HepG2 (cell line): Measurements from ENCODE around the gene WDR59. TPM values are rescaled to one million over a fixed set of nuclear protein-coding genes. Genes with fewer than 3 reads are reported as not detected.

ENCODE experiments used
- AKNA ChIP-seq: sonication (generic); formaldehyde crosslinking; IDR thresholded peaks from 2 replicates; pipeline ENCODE4 v1.4.0; 2020; ENCODE audit warnings: missing genetic modification reagents, borderline replicate concordance
- ATF2 ChIP-seq: sonication (generic); formaldehyde crosslinking; IDR thresholded peaks from 2 replicates; pipeline ENCODE4 v1.4.0; 2020; ENCODE audit warnings: missing genetic modification reagents
- ETV6 ChIP-seq: sonication (generic); formaldehyde crosslinking; conservative IDR thresholded peaks from 2 replicates; pipeline ENCODE4 v1.4.0; 2020; ENCODE audit warnings: missing genetic modification reagents
- KDM5B ChIP-seq: sonication (generic); formaldehyde crosslinking; IDR thresholded peaks from 2 replicates; pipeline ENCODE4 v1.4.0; 2020; ENCODE audit warnings: missing genetic modification reagents, mild to moderate bottlenecking, borderline replicate concordance
- MTF2 ChIP-seq: sonication (generic); formaldehyde crosslinking; IDR thresholded peaks from 2 replicates; pipeline ENCODE4 v1.5.0; 2020; ENCODE audit warnings: missing genetic modification reagents, borderline replicate concordance
- NPAS2 ChIP-seq: sonication (generic); formaldehyde crosslinking; IDR thresholded peaks from 2 replicates; pipeline ENCODE4 v1.8.0; 2022; ENCODE audit warnings: mild to moderate bottlenecking, missing genetic modification reagents, borderline replicate concordance
- SP140L ChIP-seq: sonication (generic); formaldehyde crosslinking; IDR thresholded peaks from 2 replicates; pipeline ENCODE4 v1.4.0; 2020; ENCODE audit warnings: missing genetic modification reagents, borderline replicate concordance
- ZNF296 ChIP-seq: sonication (generic); formaldehyde crosslinking; conservative IDR thresholded peaks from 2 replicates; pipeline ENCODE4 v1.5.0; 2020; ENCODE audit warnings: mild to moderate bottlenecking, missing genetic modification reagents
- ZNF30 ChIP-seq: sonication (generic); formaldehyde crosslinking; IDR thresholded peaks from 2 replicates; pipeline ENCODE4 v1.5.0; 2020; ENCODE audit warnings: mild to moderate bottlenecking, missing genetic modification reagents
- polyA plus RNA-seq, 8 experiments: library from polyadenylated mRNA; depleted of rRNA in 3 of 8; stranded (reverse) in 7 of 8; unstranded in 1 of 8; fragments of >200 nt; fragmentation: Illumina TruSeq in 4 of 8; extraction: Trizol in 4 of 8; gene quantifications; 2 replicates each; pipeline versions ENCODE4 v1.2.1 to v1.2.3, GENCODE V29; 2011 to 2016; ENCODE audit warnings: low read depth in 4 of 8, missing spikeins in 1 of 8, mixed read lengths in 1 of 8; ENCODE audit not compliant: insufficient read depth in 1 of 8
- total RNA-seq, 5 experiments: library from RNA; depleted of rRNA; stranded (reverse); fragments of >200 nt; fragmentation: Illumina TruSeq; extraction: Trizol; gene quantifications; 2 replicates each; pipeline ENCODE4 v1.2.3, GENCODE V29; 2016; ENCODE audit warnings: low read depth in 1 of 5
- TF ChIP-seq, protein P1 (sequence below): sonication (generic); formaldehyde crosslinking; conservative IDR thresholded peaks from 2 replicates; pipeline ENCODE4 v1.8.0; 2022; ENCODE audit warnings: missing genetic modification reagents
- TF ChIP-seq, protein P2 (sequence below): sonication (generic); formaldehyde crosslinking; IDR thresholded peaks from 2 replicates; pipeline ENCODE4 v1.9.0; 2022; ENCODE audit warnings: missing genetic modification reagents, mild to moderate bottlenecking, borderline replicate concordance

The WDR59 gene
- total and polyA plus RNA-seq, 2 of the 13 experiments (the other 11 are each of a cell fraction or from before 2014, with no cell fraction given), result 65.2 to 306 TPM

- TF ChIP-seq AKNA (CRISPR knock-in tag) (no peak), ETV6 (CRISPR knock-in tag) (no peak), MTF2 (CRISPR knock-in tag) (no peak), ZNF30 (no peak), ATF2 (CRISPR knock-in tag) (no peak), KDM5B (CRISPR knock-in tag) (no peak), SP140L (CRISPR knock-in tag) (no peak), ZNF296 (CRISPR knock-in tag) (no peak), NPAS2 (CRISPR knock-in tag) (no peak)
- TF ChIP-seq, protein P1, sequence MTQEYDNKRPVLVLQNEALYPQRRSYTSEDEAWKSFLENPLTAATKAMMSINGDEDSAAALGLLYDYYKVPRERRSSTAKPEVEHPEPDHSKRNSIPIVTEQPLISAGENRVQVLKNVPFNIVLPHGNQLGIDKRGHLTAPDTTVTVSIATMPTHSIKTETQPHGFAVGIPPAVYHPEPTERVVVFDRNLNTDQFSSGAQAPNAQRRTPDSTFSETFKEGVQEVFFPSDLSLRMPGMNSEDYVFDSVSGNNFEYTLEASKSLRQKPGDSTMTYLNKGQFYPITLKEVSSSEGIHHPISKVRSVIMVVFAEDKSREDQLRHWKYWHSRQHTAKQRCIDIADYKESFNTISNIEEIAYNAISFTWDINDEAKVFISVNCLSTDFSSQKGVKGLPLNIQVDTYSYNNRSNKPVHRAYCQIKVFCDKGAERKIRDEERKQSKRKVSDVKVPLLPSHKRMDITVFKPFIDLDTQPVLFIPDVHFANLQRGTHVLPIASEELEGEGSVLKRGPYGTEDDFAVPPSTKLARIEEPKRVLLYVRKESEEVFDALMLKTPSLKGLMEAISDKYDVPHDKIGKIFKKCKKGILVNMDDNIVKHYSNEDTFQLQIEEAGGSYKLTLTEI (CRISPR knock-in tag), result no peak
- TF ChIP-seq, protein P2, sequence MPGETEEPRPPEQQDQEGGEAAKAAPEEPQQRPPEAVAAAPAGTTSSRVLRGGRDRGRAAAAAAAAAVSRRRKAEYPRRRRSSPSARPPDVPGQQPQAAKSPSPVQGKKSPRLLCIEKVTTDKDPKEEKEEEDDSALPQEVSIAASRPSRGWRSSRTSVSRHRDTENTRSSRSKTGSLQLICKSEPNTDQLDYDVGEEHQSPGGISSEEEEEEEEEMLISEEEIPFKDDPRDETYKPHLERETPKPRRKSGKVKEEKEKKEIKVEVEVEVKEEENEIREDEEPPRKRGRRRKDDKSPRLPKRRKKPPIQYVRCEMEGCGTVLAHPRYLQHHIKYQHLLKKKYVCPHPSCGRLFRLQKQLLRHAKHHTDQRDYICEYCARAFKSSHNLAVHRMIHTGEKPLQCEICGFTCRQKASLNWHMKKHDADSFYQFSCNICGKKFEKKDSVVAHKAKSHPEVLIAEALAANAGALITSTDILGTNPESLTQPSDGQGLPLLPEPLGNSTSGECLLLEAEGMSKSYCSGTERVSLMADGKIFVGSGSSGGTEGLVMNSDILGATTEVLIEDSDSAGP, result no peak
These were observed 154.3 kb downstream of the WDR59 start (continued) for GRCh38 chr16:74830648-74831047.
